Fibroblast of peridontal ligament (primary cell): ENCODE measurements around the gene PTPRD.

ENCODE experiments used
- DNase-seq: peaks from one replicate; pipeline ENCODE4 v3.0.0-alpha.2; 2010; ENCODE audit errors: extremely low read depth

Gene PTPRD

DNA sequence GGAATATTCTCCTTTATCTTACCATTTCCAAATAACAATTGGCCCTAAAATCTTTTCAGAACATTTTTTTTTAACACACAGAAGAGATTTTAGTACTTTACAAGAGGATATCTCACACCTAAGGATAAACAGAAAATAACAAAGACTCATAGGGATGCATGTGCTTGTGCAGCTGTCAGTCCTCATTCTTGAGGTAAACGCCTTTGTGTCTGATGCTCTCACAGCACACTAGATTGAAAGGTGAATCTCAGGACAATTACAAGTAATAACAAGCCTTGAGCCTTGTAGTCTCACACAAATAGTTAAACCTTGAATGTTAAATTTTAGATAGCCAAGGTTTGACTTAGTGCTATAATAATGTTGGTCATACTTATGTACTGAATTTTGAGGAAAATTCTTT, 439.2 kb downstream of the PTPRD start:
- no peak for DNase-seq

DNA sequence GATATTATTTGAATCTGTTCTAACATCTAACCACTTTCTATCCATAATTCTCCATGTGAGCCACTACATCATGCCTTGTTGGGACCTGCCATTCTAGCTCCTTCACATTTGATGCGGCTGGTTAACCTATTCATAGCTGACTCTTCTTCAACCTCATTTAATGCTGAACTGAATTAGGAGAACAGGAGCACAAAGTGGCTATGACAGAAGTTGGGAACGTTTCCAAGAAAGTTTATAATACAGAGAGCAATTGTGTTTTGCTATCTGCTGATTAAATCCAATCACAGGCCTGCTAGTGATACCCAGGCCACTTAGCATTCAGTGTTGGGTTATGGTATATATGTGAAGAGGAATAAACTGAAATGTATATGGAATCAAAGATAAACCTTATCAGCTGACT, 440.3 kb downstream of the PTPRD start:
- DNase-seq: no peak

GRCh38 chr9:10168241-10168640, 444.6 kb downstream of the PTPRD start:
- no peak for DNase-seq

DNA sequence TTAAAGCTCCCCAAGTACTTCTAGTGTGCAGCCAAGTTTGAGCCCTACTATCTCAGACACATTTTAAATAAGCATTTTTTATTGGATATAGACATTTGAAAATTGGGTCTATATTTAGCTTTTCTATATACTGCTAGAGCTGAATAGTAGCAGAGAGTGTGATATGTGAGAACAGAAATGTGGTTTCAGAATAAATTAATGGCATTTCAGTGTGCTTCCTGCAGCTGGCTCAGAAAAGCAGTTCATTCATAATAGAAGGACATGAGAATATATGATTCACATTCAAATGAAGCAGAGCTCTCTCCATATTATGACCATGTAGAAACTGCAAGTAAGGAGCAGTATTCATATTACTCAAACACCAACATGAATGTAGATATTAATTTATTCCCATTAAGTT, 464.0 kb downstream of the PTPRD start:
- no peak for DNase-seq

DNA sequence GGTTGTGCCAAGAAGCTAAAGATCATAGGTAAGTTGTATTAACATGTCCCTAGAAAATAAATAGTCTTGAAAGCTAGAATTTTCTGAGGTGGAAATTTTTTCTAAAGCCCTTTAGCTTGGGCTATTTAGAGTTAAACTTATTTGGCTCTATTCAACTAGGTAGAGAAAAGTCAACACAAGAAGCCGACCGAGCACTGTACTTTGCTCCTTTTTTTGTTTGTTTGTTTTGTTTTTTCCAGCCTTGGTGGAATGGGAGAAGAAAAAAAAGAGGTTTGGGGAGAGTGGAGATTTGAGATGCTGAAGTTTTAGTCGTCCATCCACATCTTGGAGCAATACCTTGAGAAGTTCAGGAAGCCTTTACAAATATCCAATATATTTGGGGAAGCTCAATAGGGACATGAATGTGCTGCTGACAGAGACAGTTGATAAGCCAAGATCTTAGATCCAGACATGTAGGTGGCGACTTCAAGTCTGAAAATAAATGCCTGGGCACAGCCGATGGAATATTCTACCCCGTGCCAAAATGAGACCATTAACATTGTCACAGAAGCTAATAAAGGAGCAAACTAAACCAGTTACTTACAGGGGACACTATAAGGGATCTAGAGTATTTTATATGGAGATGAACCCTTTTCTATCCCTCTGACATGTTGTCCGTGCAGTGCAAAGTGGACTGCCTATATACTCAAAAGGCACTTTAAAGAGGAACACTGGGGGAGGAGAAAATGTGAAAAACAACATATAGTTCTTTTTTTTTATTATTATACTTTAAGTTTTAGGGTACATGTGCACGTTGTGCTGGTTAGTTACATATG, 466.1 kb downstream of the PTPRD start:
- no peak for DNase-seq

GRCh38 chr9:10144355-10144754, 468.4 kb downstream of the PTPRD start:
- no peak for DNase-seq

- DNase-seq: no peak
These were observed 477.2 kb downstream of the PTPRD start for GRCh38 chr9:10135553-10135952.

GRCh38 chr9:10134266-10134665, 478.5 kb downstream of the PTPRD start:
- no peak for DNase-seq

DNA sequence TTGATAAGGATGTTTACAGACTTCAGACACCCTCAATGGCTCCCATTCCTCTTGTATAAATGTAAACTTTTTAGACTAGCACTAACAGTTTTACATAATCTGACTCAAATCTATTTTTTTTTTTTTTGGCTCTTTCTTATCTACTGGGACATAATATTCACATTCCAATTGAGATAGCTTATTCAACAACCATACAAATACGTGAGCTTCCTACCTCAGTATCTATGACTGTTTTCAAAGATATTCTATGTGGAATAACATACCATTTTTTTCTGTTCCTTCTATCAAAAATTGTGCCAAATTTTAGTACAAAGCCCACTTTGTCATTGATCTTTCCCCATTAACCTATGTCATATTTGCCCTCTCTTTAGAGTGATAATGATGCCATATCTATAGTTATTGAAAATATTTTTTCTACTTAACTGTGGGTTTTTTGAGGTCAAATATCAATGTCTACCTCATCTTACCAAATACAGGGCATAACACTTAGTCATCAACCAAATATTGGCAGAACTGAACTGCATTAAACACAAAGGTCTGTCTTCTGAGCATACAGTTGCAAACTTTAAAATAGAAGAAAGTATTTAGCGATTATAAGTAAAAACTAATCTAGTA, 482.6 kb downstream of the PTPRD start:
- no peak for DNase-seq

DNA sequence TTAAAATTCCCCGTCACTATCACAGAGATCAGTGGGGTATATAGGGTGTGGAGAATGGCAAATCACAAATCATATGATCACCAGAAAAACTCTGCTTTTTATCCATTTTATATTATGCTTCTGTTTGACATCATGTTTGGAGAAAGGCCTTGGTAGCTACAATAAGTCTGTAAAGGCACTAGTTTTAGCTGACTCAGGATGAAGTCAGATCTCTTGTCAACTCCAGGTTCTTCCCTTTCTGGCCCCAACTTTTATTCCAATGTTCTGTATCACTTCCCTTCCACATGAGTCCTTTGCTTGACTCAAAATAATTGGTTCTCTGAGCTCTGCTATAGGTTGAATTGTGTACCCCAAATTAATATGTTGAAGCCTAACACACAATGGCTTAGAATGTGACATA, 484.9 kb downstream of the PTPRD start:
- no peak for DNase-seq

GRCh38 chr9:10112798-10113197, 500.0 kb downstream of the PTPRD start:
- DNase-seq: no peak

DNA sequence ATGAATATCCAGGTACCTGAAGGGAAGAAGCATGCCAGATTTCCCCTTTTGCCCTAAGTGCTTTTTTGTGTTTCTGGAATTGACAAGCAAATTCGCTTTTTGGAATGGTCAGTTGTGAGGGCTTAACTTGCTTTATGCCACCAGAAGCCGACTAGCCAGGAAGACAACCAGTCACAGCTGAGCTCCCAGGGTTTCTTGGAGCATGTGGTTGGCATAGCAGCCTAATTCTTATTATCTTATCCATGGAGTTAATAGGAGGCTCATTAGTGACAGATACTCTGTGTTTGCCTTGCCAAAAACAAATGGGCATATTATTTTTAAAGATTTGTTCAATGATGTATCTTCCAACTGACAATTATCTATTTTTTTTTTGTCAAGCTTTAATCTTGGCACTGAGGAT, 500.7 kb downstream of the PTPRD start:
- no peak for DNase-seq

DNA sequence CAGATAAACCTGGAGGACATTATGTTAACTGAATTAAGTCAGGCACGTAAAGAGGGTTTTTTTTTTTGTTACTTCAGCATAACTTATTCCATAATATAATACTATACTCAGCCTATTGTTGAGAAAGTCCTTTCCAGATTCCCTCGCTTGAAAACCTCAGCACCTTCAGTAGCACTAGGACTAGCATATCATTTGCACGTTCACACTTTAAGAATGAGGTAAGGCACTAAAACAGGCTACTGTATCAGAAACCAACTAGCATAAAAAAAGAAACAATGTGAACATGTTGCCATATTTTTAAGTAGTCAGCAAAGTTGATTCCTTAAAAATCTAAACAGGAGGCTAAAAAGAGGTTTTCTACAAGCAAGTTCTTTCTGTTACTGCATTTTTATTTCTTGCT, 504.0 kb downstream of the PTPRD start:
- no peak for DNase-seq

GRCh38 chr9:10104774-10105173, 508.0 kb downstream of the PTPRD start:
- DNase-seq: no peak

DNA sequence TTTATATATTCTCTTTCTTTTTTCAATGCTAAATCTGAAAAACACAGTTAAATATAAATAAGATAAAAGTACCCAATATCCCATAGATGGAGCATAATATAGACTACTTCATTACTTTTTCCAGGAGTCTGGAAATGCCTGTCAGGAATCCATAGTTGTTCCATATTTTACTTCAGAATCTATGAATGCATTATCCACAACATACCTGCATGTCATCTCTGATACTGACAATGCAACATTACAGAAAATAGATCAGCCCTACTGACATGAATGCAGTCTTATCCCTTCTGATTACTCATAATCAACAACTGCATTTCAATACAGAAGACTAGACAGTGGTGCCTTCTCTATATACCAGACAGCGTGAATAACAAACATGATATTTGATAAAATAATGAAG, 517.6 kb downstream of the PTPRD start:
- DNase-seq: no peak

DNA sequence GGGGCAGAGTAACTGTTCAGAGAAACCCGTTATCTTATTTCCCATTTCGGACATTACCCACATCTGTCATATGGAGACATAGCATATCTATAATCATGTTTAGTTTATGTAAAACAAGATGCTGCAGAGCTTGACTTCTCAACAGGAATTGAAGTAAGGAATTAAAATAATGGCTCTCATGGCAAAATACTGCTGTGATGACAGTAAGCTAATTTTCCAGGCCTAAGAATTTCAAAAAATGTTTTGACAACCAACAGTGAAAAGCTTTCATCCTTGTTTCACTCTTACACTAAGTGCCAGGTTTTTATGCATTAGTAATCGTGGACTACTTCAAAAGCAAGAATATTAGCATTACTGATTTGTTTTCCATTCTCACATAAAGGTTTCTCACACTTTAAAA, 518.2 kb downstream of the PTPRD start:
- DNase-seq: no peak

- no peak for DNase-seq
These were observed 532.8 kb downstream of the PTPRD start for GRCh38 chr9:10080012-10080411.

DNA sequence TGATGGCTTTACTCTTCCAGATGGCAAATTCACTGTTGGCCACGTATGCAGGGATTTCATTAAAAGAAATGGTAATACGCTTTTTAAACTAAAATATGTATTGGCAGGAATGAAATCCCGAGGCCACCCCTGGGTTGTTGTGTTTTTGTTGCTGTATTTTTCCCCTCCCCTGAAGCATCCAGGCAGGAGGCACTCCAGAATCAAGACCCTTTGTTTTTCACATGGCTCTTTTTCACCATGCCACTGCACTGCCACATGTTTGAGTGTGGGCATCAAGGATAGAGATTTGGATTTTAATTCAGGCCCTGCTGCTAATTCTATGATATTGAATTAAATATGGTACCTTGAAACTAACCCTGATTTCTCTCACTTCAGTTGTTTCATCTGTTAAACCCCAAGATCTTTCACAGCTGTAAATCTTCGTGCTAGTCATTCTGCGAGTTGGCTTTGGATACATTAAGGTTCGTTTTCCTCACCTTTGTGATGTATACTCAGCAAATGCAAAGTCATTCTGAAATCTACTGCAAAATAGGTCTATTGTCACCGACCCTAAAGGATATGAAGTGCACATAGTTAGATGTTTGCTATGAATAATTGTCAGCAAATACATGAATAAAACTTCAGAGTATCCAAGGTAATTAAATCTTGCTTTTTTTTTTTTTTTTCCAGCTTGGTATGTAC, 533.4 kb downstream of the PTPRD start:
- no peak for DNase-seq

- no peak for DNase-seq
These were observed 541.2 kb downstream of the PTPRD start for GRCh38 chr9:10071579-10071978.

GRCh38 chr9:10062629-10063395, 550.0 kb downstream of the PTPRD start:
- peak; percentile 66 for DNase-seq

DNA sequence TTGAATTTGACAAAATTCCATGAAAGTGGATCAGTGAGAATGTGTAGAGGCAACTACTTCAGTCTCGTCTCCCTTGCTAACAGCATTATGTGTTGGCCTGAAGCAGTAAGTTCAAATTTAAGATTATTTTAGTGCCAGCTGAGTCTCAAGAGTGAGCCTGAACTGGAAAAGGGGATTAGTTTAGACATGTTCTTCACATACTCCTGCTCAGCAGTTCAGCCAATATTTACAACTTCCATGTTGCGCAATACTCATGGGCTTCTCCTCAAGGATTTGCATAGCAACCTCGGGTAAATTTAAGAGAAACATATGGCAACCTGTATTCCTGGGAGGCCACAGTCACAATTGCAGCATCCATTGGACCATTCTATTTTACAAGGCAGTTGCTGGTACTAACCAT, 553.8 kb downstream of the PTPRD start:
- peak; percentile 77 for DNase-seq

DNA sequence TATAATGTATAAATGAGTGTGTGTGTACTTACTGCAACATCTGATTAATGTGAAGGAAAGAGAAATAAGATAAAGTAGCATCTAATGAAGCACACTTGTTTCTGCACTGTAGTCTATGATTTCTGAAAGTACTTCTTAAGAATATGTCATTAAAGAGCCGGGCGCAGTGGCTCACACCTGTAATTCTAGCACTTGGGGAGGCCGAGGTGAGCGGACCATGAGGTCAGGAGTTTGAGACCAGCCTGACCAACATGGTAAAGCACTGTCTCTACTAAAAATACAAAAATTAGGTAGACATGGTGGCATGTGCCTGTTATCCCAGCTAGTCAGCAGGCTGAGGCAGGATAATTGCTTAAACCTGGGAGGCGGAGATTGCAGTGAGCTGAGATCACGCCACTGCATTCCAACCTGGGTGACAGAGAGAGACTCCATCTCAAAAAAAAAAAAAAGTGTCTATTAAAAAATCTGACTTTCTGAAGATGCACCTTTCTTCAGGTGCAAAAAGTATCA, 556.9 kb downstream of the PTPRD start:
- no peak for DNase-seq
